Heart right ventricle (tissue), 16 donors: ENCODE measurements around the gene E2F6. TPM values are rescaled to one million over a fixed set of nuclear protein-coding genes. Genes with fewer than 3 reads are reported as not detected.

Experiments
- ATAC-seq, 8 donors: fragments of 200-7000 bp; cut with Tn5 transposase; one replicate each; pipeline ENCODE4 v1.9.1; 2020; ENCODE audit warnings: mild to moderate bottlenecking in 8 of 8, moderate library complexity in 8 of 8, moderate number of reproducible peaks in 1 of 8
- DNase-seq, 2 donors: peaks; one replicate each; pipeline ENCODE4 v3.0.0-alpha.2; 2020
- H3K27ac ChIP-seq, 10 donors: fragments of 200-600 bp; sonication (generic) in 2 of 10; one replicate each; pipeline versions ENCODE4 v1.5.0 to v1.8.0; 2020 to 2022; ENCODE audit warnings: mild to moderate bottlenecking in 3 of 10
- H3K27me3 ChIP-seq, 7 donors: fragments of 200-600 bp; one replicate each; pipeline ENCODE4 v1.8.0; 2021 to 2022; ENCODE audit warnings: mild to moderate bottlenecking in 2 of 7
- H3K36me3 ChIP-seq, 9 donors: fragments of 200-600 bp; sonication (generic) in 1 of 9; one replicate each; pipeline versions ENCODE4 v1.5.0 to v1.8.0; 2020 to 2022; ENCODE audit warnings: mild to moderate bottlenecking in 2 of 9
- H3K4me1 ChIP-seq, 9 donors: fragments of 200-600 bp; sonication (generic) in 1 of 9; one replicate each; pipeline versions ENCODE4 v1.5.0 to v1.8.0; 2020 to 2022; ENCODE audit warnings: mild to moderate bottlenecking in 4 of 9
- H3K4me3 ChIP-seq, 10 donors: fragments of 200-600 bp; sonication (generic) in 2 of 10; one replicate each; pipeline versions ENCODE4 v1.5.0 to v1.8.0; 2020 to 2022; ENCODE audit warnings: mild to moderate bottlenecking in 7 of 10, moderate library complexity in 2 of 10
- H3K9me3 ChIP-seq, 11 donors: fragments of 200-600 bp in 10 of 11; sonication (generic) in 2 of 11; one replicate each; pipeline versions ENCODE4 v1.5.0 to v1.8.0; 2013 to 2022; ENCODE audit warnings: mild to moderate bottlenecking in 2 of 11, control low read depth in 1 of 11, moderate library complexity in 1 of 11
- WGBS, 2 donors: extraction: QIAGEN DNeasy Blood & Tissue Kit; methylation state at CpG; one replicate each; pipeline ENCODE4 v1.1.7; 2013; ENCODE audit warnings: inconsistent platforms in 1 of 2; 5-methylcytosine and 5-hydroxymethylcytosine counted together
- intact Hi-C, 10 donors: fragments of 100-400 bp; cut with DNase I; formaldehyde crosslinking; loops; one replicate each; pipeline versions ENCODE4 v1.11.1 to v1.14.2; 2022
- polyA plus RNA-seq, 2 donors: library from polyadenylated mRNA; stranded (reverse); fragments of 200-250 nt; gene quantifications; one replicate each; pipeline ENCODE4 v1.2.3, GENCODE V29; 2013
- total RNA-seq, 10 donors: library from RNA; stranded (reverse); fragmentation: NEBNext Ultra II Directional in 3 of 10; extraction: Animal tissue kit (Norgen Biotek cat#: 25700) in 3 of 10; gene quantifications; one replicate each; pipeline versions ENCODE4 v1.2.1 to v1.2.4, GENCODE V29; 2021 to 2023
- TF ChIP-seq, protein P1 (sequence below), 9 donors: fragments of 200-600 bp; sonication (generic) in 2 of 9; IDR thresholded peaks; one replicate each; pipeline versions ENCODE4 v1.5.0 to v1.8.0; 2021 to 2022; ENCODE audit warnings: antibody characterized with exemption in 9 of 9, mild to moderate bottlenecking in 5 of 9, moderate library complexity in 1 of 9
- donor health status: Arrhythmogenic right ventricular cardiomyopathy.
- donor health status: ischemic (EF 13 %, LVEDD 7.1; RV severe dilation, severe dysfunction).
- donor health status: healthy with polysubstance abuse.
- donor health status: DM: no; HTN: yes; CAD: no.
- donor health status: DM: no; HTN: no; CAD: no.
- donor health status: ischemic (EF 25% LVEDD 6.9; RV normal size, moderate dysfunction).
- donor health status: ischemic (EF 25% LVEDD 5.7; RV mildly dilated, moderate dysfunction).
- donor health status: healthy.
- donor health status: DM: yes; HTN: yes; CAD: no.
- donor health status: Ischemic cardiomyopathy.
- donor health status: ischemic (EF 35%, LVEDD 5.7; RV mildly dilated, moderate dysfunction).
- donor health status: nonischemic (EF 11% LVEDD 7.7; RV severe dilation, severe dysfunction).
- donor health status: DM: yes; HTN: yes; CAD: no.
- donor health status: PGD.
- donor health status: ischemic (EF 29% LVEDD 5.4; RV normal size, mild dysfunction).
- donor health status: nonischemic (EF 23%, LVEDD 6.1; RV moderate dilation, normal function).

The E2F6 gene
- total and polyA plus RNA-seq, 12 donors, result 8.1 to 18.6 (median 13.6) TPM

DNA sequence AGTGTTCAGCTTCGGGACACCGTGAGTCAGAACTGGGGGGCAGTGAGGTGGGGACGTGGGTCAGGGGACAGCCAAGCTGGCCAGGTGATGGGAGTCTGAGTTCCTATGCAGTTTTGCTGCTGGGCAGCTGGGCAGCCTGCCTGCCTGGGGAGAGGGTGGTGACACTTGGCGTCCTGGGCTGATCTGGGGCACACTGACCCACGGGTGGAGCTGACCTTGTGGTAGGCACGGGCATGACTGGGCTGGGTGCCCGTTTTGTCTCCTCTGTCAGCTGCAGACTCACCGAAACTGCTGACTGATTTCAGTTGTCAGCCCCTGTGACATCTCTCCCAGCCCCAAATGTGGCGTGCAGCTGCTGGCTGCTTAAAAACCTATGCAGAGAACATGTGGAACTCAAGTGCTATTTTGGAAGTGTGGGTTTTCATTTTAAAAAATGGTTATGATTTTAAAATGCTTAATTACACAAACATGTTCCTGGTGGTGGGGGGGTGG lies 32.6 kb upstream of the E2F6 start:
- Histone ChIP-seq H3K4me3 (no peak overlapping the region), H3K4me1 (peaks cover 0 to 39% (median 16%) of the 10 kb centered on the region in 9 donors), H3K27ac (peak overlapping the region in 9 of 10 donors; percentile 39 to 89 (median 82)), H3K9me3 (peaks cover 0 to 9% (median 0%) of the 10 kb centered on the region in 11 donors), H3K27me3 (peaks cover 0 to 7% (median 0%) of the 10 kb centered on the region in 7 donors), H3K36me3 (no peaks in the 10 kb centered on the region)
- intact Hi-C loops, result loop anchor here in 1 of 10 donors (5.0 kb wide), 1 partner anchor 59 kb away; no protein-coding TSS in a partner anchor
- TF ChIP-seq, protein P1, sequence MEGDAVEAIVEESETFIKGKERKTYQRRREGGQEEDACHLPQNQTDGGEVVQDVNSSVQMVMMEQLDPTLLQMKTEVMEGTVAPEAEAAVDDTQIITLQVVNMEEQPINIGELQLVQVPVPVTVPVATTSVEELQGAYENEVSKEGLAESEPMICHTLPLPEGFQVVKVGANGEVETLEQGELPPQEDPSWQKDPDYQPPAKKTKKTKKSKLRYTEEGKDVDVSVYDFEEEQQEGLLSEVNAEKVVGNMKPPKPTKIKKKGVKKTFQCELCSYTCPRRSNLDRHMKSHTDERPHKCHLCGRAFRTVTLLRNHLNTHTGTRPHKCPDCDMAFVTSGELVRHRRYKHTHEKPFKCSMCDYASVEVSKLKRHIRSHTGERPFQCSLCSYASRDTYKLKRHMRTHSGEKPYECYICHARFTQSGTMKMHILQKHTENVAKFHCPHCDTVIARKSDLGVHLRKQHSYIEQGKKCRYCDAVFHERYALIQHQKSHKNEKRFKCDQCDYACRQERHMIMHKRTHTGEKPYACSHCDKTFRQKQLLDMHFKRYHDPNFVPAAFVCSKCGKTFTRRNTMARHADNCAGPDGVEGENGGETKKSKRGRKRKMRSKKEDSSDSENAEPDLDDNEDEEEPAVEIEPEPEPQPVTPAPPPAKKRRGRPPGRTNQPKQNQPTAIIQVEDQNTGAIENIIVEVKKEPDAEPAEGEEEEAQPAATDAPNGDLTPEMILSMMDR (IDR thresholded peaks at IDR 0.05), result no peak
- WGBS, 2 donors, result 14 to 28% methylated on average over 9 of the region's 9 CpGs
- peak; percentile 89 to 98 (median 96) for ATAC-seq
- peak; percentile 86 to 88 for DNase-seq

DNA sequence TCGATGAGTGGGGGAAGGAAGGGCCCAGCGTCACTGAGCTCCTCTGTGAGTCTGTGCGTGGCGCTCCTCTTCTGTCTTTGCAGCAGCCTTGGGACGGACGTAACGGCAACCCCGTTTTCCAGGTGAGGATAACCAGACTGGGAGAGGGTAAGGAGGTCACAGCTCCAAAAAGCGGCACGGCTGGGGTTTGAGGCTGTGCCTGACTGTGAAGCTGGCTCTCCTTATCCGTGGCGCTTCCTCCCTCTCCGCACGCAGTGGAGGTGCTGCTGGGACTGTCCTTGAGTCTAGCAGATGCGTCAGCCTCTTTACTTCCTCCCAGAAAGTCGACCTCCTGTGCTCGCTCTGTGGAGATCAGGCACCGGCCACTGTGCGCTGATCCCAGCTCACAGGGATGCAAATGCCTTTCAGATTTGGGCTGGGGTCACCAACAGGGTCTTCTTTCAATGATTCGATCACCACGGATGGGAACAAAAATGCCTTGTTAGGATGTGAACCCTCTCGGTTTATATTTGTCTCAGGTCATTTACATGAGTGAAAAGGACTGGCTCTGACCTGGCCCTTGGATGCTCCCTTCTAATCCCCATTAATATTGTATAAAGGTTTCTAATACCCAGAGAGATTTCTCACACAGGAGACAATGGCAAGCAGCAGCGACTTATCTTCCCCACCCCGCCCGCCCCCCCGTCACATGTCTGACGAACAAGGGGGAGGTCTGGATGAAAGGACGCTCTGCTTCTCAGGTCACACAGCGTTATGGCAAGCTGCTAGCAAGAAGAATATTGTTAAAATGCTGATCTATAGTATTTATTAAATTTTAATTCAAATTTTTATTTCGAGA lies 30.1 kb upstream of the E2F6 start:
- intact Hi-C loops, result loop anchor here in 1 of 10 donors (5.0 kb wide), 1 partner anchor 61 kb away; no protein-coding TSS in a partner anchor
- Histone ChIP-seq H3K4me3 (peak overlapping the region in 9 of 10 donors; percentile 19 to 47 (median 39)), H3K27me3 (peaks cover 0 to 7% (median 0%) of the 10 kb centered on the region in 7 donors), H3K36me3 (no peaks in the 10 kb centered on the region), H3K4me1 (peaks cover 0 to 39% (median 16%) of the 10 kb centered on the region in 9 donors), H3K27ac (peak overlapping the region; percentile 34 to 89 (median 81)), H3K9me3 (no peaks in the 10 kb centered on the region)
- peak in 1 of 2 donors; percentile 23 for DNase-seq
- ATAC-seq, result peak; percentile 18 to 72 (median 53)
- TF ChIP-seq, protein P1 (IDR thresholded peaks at IDR 0.05), result no peak
- 24 to 30% methylated on average over 30 of the region's 30 CpGs for WGBS, 2 donors

DNA sequence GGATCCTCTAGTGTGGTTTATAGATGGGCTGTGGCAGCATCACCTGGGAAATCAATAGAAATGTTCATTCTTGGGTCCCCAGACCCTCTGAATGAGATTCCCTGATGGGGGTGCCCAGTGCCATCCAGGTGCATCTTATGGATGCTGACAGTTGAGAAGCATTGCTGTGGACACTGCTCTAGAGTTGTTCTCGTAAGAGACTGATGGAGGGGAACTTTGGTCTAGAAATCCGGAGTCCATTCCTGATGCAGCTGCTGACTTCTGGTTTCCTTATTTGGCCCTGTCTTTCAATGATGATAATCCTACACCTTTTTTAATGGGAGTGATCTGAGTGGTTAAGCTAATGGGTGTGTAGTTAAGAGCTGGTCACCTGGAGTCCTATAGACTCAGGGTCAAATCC lies 28.3 kb upstream of the E2F6 start:
- H3K9me3 ChIP-seq, result peaks cover 0 to 8% (median 0%) of the 10 kb centered on the region in 11 donors

DNA sequence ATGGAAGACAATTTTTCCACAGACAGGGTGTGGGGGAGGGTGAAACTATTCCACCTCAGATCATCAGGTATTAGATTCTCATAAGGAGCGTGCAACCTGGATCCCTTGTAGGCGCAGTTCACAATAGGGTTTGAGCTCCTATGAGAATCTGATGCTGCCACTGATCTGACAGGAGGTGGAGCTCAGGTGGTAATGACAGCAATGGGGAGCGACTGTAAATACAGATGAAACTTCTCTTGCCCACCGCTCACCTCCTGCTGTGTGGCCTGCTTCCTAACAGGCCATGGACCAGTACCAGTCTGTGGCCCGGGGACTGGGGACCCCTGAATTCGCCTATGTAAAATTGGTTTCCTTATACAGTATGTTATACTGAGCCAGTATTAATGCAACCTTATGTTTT lies 27.3 kb upstream of the E2F6 start:
- Histone ChIP-seq H3K36me3 (no peaks in the 10 kb centered on the region), H3K4me1 (peaks cover 0 to 22% (median 6%) of the 10 kb centered on the region in 9 donors), H3K9me3 (peaks cover 0 to 8% (median 0%) of the 10 kb centered on the region in 11 donors), H3K27me3 (peaks cover 0 to 7% (median 0%) of the 10 kb centered on the region in 7 donors), H3K27ac (no peak overlapping the region), H3K4me3 (no peak overlapping the region)
- ATAC-seq (no peak), DNase-seq (no peak)
- 97% methylated on average over 6 of the region's 6 CpGs for WGBS, 2 donors
- intact Hi-C loops, result loop anchor here in 2 of 10 donors (5.0 kb wide), 1 partner anchor 64 kb away; no protein-coding TSS in a partner anchor
- TF ChIP-seq, protein P1 (IDR thresholded peaks at IDR 0.05), result no peak

More for the DNA sequence above, 28.3 kb upstream of the E2F6 start:
- 92 to 98% methylated on average over 2 of the region's 2 CpGs for WGBS, 2 donors
- ATAC-seq, result no peak
- H3K36me3 ChIP-seq, result no peaks in the 10 kb centered on the region
- intact Hi-C loops, result loop anchor here in 2 of 10 donors (5.0 kb wide), 1 partner anchor 63 kb away; no protein-coding TSS in a partner anchor
- H3K4me1 ChIP-seq, result peaks cover 0 to 30% (median 11%) of the 10 kb centered on the region in 9 donors
- peaks cover 0 to 7% (median 0%) of the 10 kb centered on the region in 7 donors for H3K27me3 ChIP-seq
- H3K27ac ChIP-seq, result no peak overlapping the region
- DNase-seq, result no peak
- TF ChIP-seq, protein P1 (IDR thresholded peaks at IDR 0.05), result no peak
- no peak overlapping the region for H3K4me3 ChIP-seq
